GM12872 (cell line): Measurements from ENCODE around the gene CYP2R1.

ENCODE experiments used
- TF ChIP-seq, protein P1 (sequence below): IDR thresholded peaks from 3 replicates; pipeline ENCODE4 v1.5.1; 2011; ENCODE audit warnings: low read depth, mild to moderate bottlenecking, low read length, moderate library complexity; ENCODE audit not compliant: insufficient read depth

The CYP2R1 gene

GRCh38 chr11:14886513-14886912 lies 5.5 kb downstream of the CYP2R1 start:
- TF ChIP-seq, protein P1, sequence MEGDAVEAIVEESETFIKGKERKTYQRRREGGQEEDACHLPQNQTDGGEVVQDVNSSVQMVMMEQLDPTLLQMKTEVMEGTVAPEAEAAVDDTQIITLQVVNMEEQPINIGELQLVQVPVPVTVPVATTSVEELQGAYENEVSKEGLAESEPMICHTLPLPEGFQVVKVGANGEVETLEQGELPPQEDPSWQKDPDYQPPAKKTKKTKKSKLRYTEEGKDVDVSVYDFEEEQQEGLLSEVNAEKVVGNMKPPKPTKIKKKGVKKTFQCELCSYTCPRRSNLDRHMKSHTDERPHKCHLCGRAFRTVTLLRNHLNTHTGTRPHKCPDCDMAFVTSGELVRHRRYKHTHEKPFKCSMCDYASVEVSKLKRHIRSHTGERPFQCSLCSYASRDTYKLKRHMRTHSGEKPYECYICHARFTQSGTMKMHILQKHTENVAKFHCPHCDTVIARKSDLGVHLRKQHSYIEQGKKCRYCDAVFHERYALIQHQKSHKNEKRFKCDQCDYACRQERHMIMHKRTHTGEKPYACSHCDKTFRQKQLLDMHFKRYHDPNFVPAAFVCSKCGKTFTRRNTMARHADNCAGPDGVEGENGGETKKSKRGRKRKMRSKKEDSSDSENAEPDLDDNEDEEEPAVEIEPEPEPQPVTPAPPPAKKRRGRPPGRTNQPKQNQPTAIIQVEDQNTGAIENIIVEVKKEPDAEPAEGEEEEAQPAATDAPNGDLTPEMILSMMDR: no peak

GRCh38 chr11:14884667-14885273 lies 7.3 kb downstream of the CYP2R1 start:
- TF ChIP-seq, protein P1: no peak

DNA sequence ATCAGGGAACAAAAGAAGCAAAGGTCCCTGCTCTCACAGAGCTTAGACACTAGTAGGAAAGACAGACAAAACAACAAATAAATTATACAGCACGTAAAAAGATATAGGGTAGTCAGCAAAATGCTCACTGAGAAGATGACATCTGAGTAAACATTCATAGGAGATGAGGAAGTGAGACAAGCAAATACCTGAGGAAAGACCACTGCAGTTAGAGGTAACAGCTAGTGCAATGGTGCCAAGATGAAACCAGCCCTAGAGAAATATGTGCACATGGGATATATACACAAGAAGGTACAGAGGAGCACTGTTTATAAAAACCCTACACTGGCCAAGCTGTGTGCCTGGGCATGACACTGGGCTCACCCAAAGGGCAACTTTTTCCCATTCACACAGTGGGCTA lies 9.8 kb downstream of the CYP2R1 start:
- TF ChIP-seq, protein P1: no peak

DNA sequence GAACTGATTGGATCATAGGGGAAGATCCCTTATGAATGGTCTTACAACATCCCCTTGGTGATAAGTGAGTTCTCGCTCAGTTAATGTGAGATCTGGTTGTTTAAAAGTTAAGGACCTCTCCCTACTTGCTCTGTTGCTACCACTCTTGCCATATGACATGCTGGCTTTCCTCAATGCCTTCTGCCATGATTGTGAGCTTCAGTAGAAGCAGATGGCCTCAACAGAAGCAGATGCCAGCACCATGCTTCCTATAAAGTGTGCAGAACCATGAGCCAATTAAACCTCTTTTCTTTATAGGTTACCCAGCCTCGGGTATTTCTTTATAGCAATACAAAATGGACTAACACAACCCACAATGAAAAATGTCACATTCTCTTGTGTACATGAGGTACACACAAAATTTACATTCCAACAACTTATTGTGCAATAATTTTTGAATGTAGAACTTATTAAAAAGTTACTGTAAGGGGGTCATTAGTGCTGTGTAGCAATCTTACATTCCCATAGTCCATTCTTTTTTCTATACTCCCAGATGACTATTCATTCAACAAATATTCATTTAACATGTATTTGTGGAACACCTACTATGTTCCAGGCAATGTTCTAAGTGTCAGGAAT lies 10.3 kb downstream of the CYP2R1 start:
- TF ChIP-seq, protein P1: no peak

GRCh38 chr11:14875163-14875562 lies 16.9 kb downstream of the CYP2R1 start:
- TF ChIP-seq, protein P1: no peak

DNA sequence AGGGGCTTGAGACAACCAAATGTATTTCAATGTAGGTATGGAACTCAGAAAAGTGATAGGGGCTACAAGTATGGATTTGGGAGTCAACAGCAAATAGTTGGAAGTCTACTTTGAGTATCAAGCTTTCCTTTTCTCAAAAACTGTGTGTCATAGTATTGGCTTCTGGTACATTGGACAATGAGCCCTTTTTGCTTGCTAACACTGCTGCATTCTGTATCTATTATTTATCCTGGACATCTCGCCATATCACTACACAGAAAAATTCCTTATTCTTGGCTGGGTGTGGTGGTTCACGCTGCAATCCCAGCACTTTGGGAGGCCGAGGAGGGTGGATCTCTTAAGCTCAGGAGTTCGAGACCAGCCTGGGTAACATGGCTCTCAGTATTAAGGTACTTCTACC lies 18.4 kb downstream of the CYP2R1 start:
- TF ChIP-seq, protein P1: no peak

DNA sequence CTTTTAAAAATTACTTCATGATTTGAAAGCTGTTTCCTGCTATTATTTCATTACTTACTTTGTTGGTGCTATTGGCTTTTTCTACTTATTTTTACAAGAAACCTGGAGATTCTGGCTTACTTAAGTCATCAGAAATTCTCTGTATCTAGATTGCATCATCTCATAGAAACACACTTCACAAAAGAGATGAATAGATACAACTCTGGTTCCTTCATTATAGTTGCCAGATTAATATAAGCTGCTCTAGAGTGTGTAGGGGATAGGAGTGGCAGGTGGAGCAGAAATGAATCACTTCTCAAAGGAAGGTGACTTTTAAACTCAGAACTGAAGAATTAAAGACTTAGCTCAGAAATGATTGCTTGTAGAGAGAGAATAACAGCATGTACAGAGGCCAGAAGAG lies 20.0 kb downstream of the CYP2R1 start:
- TF ChIP-seq, protein P1: no peak
